Activated CD4-positive, alpha-beta T cell treated with anti-CD3 and anti-CD28 coated beads, Interleukin-2, Interleukin-4, amounts not matched to agents 100 ng/mL and 50 ng/mL, durations not matched to agents 16 hours and 8 hours (primary cell): Measurements from ENCODE around the gene IL1RN.
A peak's percentile ranks its signal among the peaks of the same experiment; 100 is the strongest.

Experiments
- DNase-seq: peaks from one replicate; pipeline ENCODE4 v3.0.0-alpha.2; 2020; ENCODE audit warnings: low spot score

IL1RN gene

DNA sequence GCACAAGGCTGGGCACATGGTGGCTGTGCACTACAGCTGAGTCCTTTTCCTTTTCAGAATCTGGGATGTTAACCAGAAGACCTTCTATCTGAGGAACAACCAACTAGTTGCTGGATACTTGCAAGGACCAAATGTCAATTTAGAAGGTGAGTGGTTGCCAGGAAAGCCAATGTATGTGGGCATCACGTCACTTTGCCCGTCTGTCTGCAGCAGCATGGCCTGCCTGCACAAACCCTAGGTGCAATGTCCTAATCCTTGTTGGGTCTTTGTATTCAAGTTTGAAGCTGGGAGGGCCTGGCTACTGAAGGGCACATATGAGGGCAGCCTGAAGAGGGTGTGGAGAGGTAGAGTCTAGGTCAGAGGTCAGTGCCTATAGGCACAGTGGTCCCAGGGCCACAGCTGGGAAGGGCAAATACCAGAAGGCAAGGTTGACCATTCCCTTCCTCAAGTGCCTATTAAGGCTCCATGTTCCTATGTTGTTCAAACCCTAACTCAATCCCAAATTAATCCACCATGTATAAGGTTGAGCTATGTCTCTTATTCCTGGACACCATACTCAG lies 2.2 kb downstream of the IL1RN start:
- no peak for DNase-seq

DNA sequence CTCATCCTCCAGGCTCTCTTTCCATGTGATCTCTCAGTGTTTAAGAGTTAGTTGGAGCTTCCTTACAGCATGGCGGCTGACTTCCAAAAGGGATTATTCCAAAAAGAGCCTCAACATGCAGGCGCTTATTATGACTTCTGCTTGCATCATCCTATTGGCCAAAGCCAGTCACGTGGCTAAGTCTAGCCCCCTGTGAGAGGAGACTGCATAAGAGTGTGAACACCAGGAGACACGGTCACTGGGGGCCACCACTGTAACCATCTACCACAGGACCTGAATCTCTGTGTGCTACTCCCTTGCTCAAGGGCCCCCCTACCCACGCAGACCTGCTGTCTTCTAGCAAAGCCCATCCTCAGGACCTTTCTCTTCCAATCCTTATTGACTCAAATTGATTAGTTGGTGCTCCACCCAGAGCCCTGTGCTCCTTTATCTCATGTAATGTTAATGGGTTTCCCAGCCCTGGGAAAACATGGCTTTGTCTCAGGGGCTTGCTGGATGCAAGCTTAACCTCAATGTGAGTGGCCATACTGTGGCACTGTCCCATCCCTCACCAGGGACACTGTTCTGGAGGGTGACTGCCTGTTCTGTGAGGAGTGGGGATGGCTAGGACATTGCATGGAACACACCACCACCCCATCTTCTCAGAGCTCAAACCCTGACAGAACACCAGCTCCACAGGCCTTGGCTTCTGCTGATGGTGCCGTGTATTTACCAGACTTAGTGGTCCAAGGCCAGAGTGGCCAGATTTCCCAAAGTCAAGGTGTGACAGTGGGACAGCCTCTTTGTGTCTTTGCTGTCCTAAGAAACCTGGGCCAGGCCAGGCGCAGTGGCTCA lies 4.2 kb downstream of the IL1RN start:
- DNase-seq, result no peak

DNA sequence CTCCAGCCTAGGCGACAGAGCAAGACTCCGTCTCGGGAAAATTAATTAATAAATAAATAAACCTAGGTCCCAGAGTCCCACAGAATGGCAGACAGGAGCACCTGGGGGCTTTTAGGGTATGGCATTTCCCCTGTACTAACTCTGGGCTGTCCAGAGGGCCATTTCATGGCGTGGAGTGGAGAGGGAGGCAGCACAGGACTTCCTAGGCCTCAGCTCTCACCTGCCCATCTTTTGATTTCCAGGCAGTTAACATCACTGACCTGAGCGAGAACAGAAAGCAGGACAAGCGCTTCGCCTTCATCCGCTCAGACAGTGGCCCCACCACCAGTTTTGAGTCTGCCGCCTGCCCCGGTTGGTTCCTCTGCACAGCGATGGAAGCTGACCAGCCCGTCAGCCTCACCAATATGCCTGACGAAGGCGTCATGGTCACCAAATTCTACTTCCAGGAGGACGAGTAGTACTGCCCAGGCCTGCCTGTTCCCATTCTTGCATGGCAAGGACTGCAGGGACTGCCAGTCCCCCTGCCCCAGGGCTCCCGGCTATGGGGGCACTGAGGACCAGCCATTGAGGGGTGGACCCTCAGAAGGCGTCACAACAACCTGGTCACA lies 5.1 kb downstream of the IL1RN start:
- no peak for DNase-seq

DNA sequence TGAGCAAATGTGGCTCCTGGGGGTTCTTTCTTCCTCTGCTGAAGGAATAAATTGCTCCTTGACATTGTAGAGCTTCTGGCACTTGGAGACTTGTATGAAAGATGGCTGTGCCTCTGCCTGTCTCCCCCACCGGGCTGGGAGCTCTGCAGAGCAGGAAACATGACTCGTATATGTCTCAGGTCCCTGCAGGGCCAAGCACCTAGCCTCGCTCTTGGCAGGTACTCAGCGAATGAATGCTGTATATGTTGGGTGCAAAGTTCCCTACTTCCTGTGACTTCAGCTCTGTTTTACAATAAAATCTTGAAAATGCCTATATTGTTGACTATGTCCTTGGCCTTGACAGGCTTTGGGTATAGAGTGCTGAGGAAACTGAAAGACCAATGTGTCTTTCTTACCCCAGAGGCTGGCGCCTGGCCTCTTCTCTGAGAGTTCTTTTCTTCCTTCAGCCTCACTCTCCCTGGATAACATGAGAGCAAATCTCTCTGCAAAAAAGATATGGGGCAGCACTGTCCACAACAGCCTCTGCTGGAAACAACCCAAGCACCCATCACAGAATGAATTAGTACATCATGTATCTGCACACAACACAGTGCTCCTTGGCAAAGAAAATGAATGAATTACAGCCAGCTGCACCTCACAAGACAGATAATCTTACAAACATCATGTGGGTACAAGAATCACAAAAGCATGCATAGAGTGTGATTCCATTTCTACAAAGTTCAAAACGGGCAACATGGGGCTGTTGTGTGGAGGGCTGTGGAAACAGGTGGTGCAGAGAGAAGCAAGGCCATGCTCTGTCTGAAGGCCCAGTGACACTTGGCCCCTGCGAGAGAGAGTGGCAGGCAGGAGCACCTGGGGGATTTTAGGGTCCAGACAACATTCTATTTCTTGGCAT lies 6.6 kb downstream of the IL1RN start:
- no peak for DNase-seq

DNA sequence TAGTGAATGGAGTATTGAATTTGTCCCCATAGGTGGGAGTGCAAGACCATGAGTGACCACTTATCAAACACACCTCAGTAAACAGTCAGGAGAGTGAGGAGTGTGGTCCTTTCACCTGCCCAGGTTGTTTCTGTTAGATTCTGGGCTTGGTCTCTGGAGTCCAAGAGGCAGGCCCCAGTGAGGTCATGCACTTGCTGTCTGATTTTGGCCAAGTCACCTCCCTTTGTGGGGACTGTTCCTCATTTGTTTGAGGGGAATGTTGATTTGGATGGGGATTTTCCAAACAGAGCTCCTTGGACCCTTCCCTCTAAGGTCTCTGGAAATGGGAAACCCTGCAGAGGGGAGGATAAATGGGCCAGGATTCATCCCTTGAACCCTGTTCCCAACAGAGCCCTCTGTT lies 7.3 kb downstream of the IL1RN start:
- DNase-seq, result no peak

DNA sequence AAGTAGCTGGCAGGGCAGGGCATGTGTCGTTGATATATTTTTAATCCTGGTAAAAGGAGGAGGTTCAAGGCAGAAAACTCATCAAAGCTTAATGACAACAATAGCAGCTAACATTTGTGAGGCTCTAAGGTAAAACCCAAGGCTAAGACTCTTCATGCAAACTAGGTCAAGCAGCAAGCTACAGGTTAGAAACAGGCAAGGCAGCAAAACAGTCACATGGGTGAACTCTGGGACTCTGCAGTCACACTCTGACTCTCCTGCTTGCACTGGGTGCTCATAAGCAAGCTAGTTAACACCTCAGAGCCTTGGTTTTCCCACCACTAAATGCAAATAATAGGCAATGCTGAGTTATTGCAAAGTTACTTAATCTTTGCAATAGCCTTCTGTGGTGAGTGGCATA lies 7.9 kb downstream of the IL1RN start:
- no peak for DNase-seq

DNA sequence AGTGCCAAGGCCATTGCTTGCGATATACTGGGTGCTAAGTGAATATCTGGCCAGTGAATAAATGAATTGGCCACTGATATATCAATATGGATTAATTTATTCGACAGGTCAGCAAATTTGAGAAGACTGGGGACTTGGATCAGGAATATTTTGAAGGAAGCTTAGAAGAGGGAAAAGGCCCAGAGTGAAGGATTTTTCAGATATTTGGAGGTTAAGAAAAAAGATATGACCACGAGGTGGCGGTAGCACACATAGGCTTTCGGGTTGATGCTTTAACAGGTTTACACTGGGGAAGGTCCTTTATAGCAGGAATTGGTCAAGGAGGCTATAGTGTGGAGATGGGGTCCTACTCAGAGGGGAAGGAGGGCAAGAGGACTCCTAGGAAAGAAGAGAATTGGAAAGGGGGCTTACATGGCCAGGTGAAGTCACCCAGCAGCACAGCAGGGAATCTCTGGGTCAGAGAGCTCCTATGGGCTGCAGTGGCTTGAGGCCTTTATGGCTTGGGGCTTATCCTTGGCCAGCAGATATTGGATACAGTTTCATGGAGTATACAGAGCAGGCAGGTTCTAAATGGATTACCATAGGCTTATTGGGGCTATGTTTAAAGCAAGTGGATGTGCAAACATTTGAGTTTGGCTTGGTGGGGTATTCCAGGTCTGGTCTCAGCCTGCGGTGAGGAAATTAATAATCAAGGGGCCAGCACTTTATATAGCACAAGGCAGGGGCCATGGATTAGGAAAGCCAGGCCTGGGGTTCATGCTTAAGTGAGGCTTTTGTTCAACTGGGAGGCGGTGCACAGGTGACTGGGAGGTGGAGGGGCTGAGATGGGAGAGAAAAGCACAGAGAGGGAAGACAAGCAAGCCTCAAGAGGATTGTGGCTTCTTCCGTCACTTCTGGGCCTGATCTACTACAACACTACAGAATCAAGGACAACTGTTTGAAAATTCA lies 9.7 kb downstream of the IL1RN start:
- peak; percentile 41 for DNase-seq

DNA sequence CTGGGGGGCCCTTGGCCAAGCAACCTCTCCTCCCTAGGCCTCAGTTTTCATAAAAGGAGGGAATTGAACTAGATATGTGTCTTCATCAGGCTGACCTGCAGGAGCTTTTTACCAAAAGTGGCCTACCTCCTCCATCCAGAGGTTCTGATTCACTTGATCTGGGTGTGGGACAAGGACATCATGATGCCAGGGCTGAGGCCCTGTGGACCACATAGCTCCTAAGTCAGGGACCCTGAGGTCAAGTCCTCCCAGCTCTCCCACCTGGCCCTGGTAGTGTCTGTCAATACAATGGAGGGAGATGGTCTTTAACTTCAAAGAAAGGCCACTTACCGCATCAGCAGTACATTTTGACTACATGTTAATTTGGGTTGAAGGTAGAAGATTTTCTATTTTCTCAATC lies 10.4 kb downstream of the IL1RN start:
- no peak for DNase-seq

DNA sequence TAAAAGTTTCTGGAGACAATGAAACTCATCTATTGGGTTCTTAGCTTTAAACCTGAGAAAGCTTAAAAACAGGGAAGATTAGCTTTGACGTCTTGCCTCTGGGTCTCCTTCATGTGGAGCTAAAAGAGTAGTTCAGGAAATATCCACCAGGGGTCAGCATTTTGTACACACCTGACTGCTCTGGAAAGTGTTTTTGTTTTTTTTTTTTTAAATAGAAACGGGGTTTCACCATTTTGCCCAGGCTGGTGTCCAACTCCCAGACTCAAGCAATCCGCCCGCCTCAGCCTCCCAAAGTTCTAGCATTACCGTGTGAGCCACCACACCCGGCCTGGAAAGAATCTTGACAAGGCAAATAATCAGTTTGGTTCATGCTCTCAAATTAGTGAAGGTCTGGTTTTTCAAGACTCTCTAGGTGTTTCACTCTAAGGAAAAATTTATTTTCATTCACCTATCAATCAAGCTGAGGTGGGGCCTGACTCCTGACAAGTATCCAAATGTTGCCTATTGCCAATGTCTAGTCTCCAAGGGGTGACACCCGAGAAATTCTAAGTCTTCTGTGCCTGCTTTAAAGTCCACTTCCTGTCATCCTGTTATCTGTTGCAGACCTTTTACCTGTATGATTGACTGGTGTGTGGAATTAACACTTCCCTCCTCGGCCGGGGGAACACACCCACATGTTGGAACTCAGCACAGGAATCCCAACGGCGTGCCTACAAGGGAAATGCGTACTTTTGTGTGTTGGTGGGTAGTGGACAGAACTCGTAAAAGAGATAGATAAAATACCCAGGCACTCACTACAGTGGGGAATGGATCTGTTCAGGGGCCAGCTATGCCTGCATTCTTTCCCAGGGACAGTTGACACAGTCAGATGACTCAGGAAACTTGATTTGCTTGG lies 11.3 kb downstream of the IL1RN start:
- peak; percentile 86 for DNase-seq

DNA sequence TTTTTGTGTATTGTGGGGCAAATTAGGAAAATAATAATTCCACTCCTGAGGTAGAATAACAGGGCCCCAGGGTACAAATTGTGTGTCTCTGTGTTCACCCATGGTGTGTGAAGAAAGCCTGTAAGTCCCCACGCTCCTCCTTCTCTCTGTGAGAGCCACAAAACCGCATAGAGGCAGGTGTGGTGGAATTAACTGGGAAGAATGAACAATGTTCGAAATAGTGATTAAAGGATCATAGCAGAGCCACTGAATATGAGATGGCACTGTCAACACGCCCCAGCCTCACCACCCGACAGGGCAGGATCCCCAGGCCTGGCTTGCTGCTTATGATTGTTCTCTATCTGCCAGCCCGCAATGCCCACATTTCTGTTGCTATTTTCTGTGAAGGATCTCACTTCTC lies 14.1 kb downstream of the IL1RN start:
- no peak for DNase-seq

DNA sequence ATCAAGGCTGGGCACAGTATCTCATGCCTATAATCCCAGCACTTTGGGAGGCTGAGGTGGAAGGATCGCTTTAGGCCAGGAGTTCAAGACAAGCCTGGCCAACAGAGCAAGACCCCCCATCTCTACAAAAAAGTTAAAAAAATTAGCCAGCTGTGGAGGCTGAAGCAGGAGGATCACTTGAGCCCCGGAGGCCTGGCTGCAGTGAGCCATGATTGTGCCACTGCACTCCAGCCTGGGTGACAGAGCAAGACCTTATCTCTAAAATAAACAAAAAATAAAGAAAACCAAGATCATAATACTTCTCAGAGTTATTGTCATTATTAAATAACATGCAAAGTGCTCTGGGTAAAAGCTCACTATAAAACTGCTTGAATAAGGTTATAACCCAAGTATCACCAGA lies 14.9 kb downstream of the IL1RN start:
- DNase-seq, result no peak

DNA sequence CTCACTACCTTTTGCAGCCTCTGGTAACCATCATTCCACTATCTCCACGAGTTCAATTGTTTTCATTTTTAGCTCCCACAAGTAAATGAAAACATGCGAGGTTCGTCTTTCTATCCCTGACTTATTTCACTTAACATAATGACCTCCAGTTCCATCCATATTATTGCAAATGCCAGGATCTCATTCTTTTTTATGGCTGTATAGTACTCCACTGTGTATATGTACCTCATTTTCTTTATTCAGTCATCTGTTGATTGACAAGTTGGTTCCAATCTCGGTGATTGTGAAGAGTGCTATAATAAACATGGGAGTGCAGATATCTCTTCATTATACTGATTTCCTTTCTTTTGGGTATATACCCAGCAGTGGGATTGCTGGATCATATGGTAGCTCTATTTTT lies 16.9 kb downstream of the IL1RN start:
- no peak for DNase-seq

DNA sequence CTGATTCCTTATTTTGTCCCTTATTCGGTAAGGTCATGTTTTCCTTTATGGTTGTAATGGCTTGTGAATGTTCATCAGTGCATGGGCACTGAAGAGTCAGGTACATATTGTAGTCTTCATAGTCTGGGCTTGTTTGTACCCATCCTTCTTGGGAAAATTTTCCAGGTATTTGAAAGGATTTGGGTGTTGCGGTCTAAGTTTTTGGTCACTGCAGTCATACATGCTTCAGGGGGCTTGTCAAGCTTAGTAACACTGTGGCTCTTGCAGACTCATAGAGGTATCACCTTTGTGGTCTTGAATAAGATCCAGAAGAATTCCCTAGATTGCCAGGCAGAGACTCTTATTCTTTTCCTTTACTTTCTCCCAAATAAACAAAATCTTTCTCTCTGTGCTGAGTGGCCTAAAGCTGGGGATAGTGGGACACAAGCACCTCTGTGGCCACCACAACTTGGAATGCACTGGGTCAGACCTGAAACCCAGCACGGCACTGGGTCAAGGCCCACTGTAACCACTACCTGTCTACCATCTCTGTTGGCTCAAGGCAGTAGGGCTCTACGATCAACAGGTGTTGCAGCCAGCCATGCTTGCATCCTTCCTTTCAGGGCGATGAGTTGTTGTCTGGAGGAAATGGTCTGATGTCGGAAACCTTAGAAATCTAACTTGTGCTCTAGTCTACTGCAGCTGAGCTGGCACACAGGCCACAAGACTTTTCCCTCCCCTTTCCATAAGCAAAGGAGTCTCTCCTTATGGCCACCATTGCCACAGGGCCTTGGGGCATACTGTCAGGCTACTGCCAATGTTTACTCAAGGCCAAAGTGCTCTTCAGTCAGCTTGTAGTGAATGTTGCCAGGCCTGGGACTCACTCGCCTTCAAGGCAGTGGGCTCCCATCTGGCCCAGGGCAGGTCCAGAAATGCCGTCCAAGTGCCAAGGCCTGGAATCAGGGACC lies 21.5 kb downstream of the IL1RN start:
- no peak for DNase-seq

DNA sequence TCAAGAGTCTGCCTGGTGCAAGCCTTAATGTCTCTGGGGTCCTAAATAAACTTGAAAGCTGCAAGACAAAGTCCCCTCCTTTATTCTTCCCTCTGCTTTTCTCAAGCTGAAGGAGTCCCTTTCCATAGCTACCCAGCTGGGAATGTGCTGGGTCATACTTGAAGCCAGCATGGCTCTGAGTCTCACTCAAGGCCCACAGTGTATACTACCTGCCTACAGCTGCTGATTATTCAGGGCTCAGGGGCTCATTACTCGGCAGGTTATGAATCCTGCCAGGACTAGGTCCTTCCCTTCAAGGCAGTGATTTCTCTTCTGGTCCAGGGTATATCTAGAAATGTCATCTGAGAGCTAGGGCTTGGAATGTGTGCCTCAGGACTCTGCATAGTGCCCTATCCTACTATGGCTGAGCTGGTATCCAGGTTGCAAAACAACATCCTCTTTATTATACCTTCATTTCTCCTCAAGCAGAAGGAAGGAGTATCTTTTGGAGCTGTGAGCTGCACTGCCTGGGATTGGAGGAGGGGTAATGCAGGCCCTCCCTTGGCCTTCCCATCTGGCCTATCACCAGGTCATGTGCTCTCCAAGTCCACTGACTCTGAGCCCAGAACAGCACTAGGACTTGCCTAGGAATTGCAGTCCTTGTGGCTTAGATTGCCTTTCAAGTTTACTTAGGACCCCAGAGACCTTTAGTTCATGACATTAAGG lies 22.3 kb downstream of the IL1RN start:
- DNase-seq, result no peak

DNA sequence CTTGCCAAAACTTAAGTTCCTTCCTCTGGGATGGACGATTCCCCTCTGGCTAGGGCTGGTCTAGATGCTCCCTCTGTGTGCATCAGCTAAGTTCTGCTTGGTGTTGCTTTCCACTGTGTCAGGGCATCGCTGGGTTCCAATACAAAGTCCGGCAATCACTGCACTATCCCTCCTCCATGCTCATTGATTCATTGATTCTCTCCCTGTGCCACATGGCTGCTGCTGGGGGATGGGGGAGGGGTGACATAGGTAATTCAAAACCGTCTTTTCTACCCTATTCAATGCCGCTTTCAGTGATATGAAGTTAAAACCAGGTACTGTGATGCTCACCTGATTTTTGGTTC lies 22.8 kb downstream of the IL1RN start:
- no peak for DNase-seq

DNA sequence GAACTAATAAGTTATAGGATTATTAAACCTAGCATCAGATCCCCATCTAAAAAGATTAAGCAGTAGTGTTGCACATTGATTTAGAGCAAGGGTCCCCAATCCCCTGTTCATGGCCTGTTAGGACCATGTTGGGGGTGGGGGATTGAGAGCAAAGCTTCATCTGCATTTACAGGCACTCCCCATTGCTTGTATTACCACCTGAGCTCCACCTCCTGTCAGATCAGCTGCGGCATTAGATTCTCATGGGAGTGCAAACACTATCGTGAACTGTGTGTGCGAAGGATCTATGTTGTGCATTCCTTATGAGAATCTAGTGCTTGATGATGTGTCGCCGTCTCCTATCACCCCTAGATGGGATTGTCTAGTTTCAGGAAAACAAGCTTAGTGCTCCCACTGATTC lies 27.9 kb downstream of the IL1RN start:
- DNase-seq, result no peak

DNA sequence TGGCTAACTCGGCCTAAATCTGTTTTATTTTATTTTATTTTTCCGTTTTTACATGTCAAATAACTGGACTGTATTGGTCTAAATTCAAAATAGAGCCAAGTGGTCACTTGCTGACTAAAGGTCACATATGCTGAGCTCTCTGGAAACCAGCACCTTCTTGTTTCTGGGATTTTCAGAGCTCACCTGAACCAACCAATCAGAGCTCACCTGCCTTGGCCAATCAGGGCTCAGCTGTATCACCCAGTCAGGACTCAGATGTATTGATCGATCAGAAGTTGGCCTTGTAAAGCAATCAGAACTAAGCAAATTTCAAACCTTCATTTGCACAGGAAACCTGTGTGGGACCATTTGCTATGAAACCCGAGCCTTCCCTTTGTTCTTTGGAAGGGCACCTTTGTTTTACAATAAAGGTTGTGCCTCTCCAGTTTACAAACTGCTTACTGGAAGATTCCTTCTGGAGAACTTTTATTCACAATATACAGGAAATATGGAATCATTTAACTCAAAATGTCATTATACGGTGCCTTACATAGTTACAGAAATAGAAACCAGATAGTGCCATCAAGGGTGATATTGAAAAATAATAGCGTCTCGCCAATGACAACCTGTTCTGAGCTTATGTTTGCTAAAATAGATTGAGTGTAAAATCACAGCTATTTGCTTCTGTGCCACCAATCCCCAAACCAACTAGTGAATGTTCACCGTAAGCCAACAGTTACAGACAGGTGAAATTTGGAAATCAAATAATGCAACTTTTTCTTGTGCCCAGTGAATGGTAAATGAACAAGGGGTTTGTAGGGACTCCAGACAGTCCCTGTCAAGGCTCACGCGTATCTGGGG lies 29.1 kb downstream of the IL1RN start:
- DNase-seq, result no peak
